B cell (primary cell): ENCODE data around the gene AATK.

ENCODE experiments used
- CTCF ChIP-seq: fragments of 200-600 bp; IDR thresholded peaks from one replicate; pipeline ENCODE4 v1.8.0; 2022; ENCODE audit warnings: antibody characterized with exemption, mild to moderate bottlenecking
- EZH2 ChIP-seq: IDR thresholded peaks from 2 replicates; pipeline ENCODE4 v1.6.1; 2012; ENCODE audit warnings: borderline replicate concordance, low read depth, mild to moderate bottlenecking, moderate library complexity, low read length; ENCODE audit not compliant: insufficient read depth, poor library complexity, severe bottlenecking

- TF ChIP-seq CTCF (no peak), EZH2 (no peak)
Measured at GRCh38 chr17:81108220-81108619, 57.8 kb downstream of the AATK start.
